Umbilical cord (tissue), 2 donors: ENCODE measurements around the gene GRIP2. TPM values are rescaled to one million over a fixed set of nuclear protein-coding genes. Genes with fewer than 3 reads are reported as not detected.

Experiments used
- DNase-seq: peaks from one replicate; pipeline ENCODE4 v3.0.0-alpha.2; 2015; ENCODE audit warnings: low spot score
- total RNA-seq: library from RNA; depleted of rRNA; stranded (reverse); fragments of >200 nt; gene quantifications from one replicate; pipeline ENCODE4 v1.2.3, GENCODE V29; 2014; ENCODE audit warnings: low replicate concordance; ENCODE audit not compliant: insufficient read depth

GRIP2 gene
- total RNA-seq: 7.7 TPM

GRCh38 chr3:14539742-14540491 lies at the start of gene GRIP2:
Gene GRIP2, minus strand, starts transcription at chr3:14540342. Its CDS starts 34 bp downstream, at chr3:14540308.
- DNase-seq: no peak

- DNase-seq: no peak
Measured at GRCh38 chr3:14588425-14589112, 48.4 kb upstream of the GRIP2 start.

- DNase-seq: no peak
Measured at GRCh38 chr3:14587740-14588360, 47.7 kb upstream of the GRIP2 start.

GRCh38 chr3:14586611-14587010 lies 46.5 kb upstream of the GRIP2 start:
- no peak for DNase-seq

- DNase-seq: no peak
Measured at GRCh38 chr3:14583548-14584091, 43.5 kb upstream of the GRIP2 start.

GRCh38 chr3:14582045-14582410 lies 41.9 kb upstream of the GRIP2 start:
- DNase-seq: no peak

- no peak for DNase-seq
Measured at GRCh38 chr3:14581334-14582044, 41.3 kb upstream of the GRIP2 start.

GRCh38 chr3:14577897-14578296 lies 37.8 kb upstream of the GRIP2 start:
- DNase-seq: no peak

- no peak for DNase-seq
Measured at GRCh38 chr3:14576163-14576562, 36.0 kb upstream of the GRIP2 start.

- DNase-seq: no peak
Measured at GRCh38 chr3:14574183-14574582, 34.0 kb upstream of the GRIP2 start.

GRCh38 chr3:14573706-14574105 lies 33.6 kb upstream of the GRIP2 start:
- DNase-seq: no peak

GRCh38 chr3:14570864-14571263 lies 30.7 kb upstream of the GRIP2 start:
- DNase-seq: no peak

GRCh38 chr3:14570089-14570488 lies 29.9 kb upstream of the GRIP2 start:
- no peak for DNase-seq

- DNase-seq: no peak
Measured at GRCh38 chr3:14569474-14570000, 29.4 kb upstream of the GRIP2 start.

- no peak for DNase-seq
Measured at GRCh38 chr3:14568269-14568668, 28.1 kb upstream of the GRIP2 start.

- DNase-seq: no peak
Measured at GRCh38 chr3:14566812-14567211, 26.7 kb upstream of the GRIP2 start.

- DNase-seq: no peak
Measured at GRCh38 chr3:14565868-14566588, 25.9 kb upstream of the GRIP2 start.

GRCh38 chr3:14564741-14565140 lies 24.6 kb upstream of the GRIP2 start:
- no peak for DNase-seq

GRCh38 chr3:14563946-14564539 lies 23.9 kb upstream of the GRIP2 start:
- DNase-seq: no peak

- DNase-seq: no peak
Measured at GRCh38 chr3:14562121-14562890, 22.2 kb upstream of the GRIP2 start.
